Fibroblast of skin of right quadriceps (primary cell): ENCODE measurements around the gene MGAT3.

Experiments used
- DNase-seq: peaks from one replicate; pipeline ENCODE4 v3.0.0-alpha.2; 2013

The MGAT3 gene

DNA sequence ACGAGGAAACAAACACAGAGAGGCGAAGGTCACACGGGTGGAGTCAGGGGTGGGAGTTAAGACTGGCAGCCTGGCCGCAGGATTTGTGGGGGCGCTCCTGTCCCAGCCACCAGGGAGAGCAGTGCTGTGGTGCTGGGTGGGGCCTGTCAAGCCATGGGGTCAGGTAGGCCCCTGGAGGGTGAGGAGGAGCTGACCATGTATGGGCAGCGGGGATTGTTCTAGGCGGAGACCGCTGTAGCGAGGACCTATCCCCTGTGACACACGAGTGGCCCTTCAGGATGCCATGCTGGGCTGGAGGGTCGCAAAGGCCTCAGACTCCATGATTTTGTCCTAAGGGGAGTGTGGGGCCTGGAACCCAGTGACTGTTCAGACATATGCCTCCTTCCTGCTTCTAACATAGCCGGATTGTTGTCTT, 77.3 kb downstream of the MGAT3 start:
- DNase-seq: no peak

DNA sequence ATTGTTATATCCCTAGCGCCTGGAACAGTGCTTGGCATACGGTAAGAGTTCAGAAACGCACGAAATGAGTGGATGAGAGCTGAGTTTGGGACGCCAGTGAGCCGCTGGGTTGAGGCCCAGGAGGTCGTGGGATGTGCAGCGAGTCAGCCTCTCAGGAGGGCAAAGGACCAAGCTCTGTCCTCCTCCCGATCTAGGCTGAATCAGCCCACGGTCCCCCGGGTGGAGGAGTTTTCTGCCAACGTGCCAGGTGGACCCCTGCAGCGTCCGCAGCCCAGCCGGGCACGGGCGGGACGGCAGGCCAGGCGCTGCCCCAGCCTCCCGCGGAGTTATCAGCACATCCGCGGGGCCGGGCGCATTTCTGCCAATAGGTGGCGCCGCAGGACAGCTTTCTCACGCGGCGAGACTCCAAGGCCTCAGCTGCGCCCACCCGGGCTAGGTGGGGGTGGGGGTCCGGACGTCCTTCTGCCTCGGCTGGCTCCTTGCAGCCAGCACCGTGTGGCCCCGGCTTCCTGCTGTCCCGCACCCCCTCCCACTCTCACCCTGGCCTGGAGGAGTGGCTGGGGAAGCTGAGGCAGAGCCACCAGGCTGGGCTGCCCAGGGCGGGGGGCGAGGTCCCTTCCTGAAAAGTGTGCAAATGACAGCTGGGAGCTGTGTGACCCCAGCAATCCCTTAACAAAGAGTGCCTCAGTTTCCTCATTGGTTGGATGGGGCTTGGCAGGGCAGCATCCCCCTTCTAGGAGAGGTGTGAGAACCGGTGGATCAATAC, 78.0 kb downstream of the MGAT3 start:
- DNase-seq: peak; percentile 73

DNA sequence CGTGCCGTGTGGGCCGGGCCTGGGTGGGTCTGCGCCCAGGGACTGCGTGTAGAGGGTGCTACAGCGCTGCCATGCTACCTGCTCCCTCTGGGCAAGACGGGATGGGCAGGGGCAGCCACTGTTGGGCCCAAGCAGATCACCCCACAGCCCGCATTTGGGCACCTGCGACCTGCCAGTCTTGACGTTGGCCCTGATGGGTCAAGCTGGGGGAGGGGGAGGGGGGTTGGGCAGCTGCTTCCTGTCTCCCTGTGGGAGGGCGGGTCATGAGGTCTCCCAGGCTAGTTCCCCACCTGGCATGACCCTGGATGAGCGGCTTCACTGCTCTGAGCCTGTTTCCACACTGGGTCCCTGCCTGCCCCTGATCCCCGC, 78.5 kb downstream of the MGAT3 start:
- DNase-seq: no peak

DNA sequence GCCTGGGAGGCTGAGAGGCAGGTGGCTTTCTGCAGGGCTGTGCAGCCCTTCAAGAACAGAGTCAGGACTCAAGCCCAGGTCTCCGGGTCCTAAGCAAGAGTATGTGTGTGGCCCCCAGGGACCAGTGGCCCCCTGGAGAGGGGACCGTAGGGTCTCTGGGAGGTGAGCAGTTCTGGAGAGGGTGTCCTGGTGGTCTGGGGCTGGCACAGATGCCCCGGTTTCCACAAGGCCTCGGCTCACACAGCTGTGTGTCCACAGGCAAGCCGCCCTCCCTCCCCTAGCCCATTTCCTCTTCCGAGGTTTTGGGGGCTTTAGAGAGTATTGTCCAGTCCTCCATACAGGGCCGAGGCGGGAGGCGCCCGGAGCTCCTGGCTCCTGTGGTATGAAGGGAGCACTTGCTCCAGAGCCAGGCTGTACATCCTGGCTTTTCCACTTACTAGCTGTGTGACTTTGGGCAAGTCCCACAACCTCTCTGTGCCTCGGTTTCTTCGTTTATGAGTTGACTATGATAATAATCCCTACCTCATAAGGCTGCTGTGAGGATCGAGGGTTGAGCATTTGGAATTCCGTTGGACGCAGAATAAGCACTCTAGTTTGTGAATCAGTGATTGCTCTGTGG, 79.1 kb downstream of the MGAT3 start:
- DNase-seq: no peak

DNA sequence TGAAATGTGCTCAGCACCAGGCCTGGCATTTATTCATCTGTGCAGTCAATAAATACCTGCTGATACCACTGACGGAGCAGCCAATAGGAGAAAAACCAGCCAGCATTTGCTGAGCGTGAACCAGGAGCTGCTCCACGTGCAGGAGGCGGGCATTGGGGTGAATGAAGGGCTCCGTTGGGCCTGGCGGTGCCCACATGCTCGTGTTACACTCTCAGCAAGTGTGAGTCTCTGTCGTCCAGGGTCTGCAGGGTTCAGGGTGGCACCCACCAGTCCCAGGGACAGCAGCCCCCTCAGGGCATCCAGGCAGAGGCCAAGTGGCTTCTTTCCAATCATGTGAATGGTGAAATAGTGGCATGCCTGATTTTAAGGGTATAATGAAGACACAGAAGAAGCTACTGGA, 79.9 kb downstream of the MGAT3 start:
- no peak for DNase-seq

DNA sequence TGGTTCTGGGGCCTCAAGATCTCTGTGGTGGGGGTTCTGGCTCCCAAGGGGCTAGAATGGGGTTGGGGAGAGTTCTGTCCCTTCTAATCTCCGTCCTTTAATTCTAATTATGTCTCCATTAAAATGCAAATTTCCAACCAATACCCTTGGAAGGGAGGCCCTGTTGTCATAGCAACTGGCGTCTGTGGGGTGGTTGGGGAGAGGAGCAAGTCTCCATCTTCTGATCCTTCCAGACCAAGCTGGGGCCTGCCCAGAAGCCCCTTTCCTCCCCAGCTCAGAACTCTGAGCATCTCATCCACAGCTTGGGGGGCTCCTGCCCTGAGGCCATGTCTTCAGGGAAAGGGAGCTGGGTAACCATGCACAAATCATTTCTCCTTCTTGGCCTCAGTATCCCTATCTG, 81.2 kb downstream of the MGAT3 start:
- no peak for DNase-seq
